ENCODE data around the gene SIGLEC7.

The SIGLEC7 gene

DNA sequence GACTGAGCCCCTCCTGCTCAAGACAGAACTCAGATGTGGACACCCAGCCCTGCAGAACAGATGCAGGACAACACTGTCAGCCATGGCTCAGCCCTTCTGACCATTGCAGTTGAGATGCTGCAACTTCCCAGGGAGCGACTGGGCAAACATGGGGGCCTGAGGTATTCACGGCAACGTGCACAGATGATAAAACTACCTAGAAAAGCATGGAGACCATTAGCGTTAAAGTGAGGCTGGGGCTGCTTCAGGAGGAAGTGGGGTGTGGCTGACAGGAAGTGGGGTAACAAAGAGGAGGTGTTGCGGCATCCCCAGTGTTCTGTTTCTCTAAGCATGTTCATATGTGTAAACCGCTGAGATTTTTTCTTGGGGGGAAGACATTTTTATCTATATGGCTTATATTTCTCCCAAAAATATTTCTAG lies 18.7 kb upstream of the SIGLEC7 start:
- no peaks in the 10 kb centered on the region for H3K27me3 ChIP-seq
- H3K27ac ChIP-seq: peak overlapping the region; percentile 98
- TF ChIP-seq, protein P1, sequence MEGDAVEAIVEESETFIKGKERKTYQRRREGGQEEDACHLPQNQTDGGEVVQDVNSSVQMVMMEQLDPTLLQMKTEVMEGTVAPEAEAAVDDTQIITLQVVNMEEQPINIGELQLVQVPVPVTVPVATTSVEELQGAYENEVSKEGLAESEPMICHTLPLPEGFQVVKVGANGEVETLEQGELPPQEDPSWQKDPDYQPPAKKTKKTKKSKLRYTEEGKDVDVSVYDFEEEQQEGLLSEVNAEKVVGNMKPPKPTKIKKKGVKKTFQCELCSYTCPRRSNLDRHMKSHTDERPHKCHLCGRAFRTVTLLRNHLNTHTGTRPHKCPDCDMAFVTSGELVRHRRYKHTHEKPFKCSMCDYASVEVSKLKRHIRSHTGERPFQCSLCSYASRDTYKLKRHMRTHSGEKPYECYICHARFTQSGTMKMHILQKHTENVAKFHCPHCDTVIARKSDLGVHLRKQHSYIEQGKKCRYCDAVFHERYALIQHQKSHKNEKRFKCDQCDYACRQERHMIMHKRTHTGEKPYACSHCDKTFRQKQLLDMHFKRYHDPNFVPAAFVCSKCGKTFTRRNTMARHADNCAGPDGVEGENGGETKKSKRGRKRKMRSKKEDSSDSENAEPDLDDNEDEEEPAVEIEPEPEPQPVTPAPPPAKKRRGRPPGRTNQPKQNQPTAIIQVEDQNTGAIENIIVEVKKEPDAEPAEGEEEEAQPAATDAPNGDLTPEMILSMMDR (IDR thresholded peaks at IDR 0.05): no peak
- H3K4me1 ChIP-seq (ENCODE audit: control insufficient read depth in 1 of 2, insufficient read depth in 1 of 2, low read depth in 1 of 2, low read length in 1 of 2): peaks cover 92 to 94% of the 10 kb centered on the region in 2 experiments
- no peaks in the 10 kb centered on the region for H3K9me3 ChIP-seq
- H3K36me3 ChIP-seq: peaks cover 22% of the 10 kb centered on the region
- peak overlapping the region; percentile 71 to 95 for H3K4me3 ChIP-seq (ENCODE audit: low read depth in 1 of 2, low read length in 1 of 2)

DNA sequence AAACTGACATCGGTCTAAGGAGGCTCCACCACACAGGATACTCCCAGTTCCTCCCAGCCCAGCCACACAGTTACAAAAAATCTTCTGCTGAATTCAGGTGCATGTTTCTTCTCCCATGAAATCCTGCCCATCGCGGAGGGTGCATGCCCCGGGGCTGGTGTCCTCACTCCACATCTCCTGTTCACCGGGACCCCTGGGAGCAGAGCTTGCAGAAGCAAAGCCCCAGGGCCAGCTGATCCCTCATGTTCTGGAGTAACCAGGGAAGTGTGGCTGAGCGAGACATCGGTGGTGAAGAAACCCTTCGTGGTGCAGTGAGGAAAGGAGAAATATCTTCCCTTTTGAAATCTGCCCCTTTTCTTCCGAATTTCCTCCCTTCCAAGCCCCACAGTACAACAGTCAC lies 18.3 kb upstream of the SIGLEC7 start:
- H3K9me3 ChIP-seq: no peaks in the 10 kb centered on the region
- peaks cover 26% of the 10 kb centered on the region for H3K36me3 ChIP-seq
- peak overlapping the region; percentile 71 to 95 for H3K4me3 ChIP-seq (ENCODE audit: low read depth in 1 of 2, low read length in 1 of 2)
- H3K27ac ChIP-seq: peak overlapping the region; percentile 98
- TF ChIP-seq, protein P1 (IDR thresholded peaks at IDR 0.05): no peak
- no peaks in the 10 kb centered on the region for H3K27me3 ChIP-seq
- H3K4me1 ChIP-seq (ENCODE audit: control insufficient read depth in 1 of 2, insufficient read depth in 1 of 2, low read depth in 1 of 2, low read length in 1 of 2): peaks cover 96 to 99% of the 10 kb centered on the region in 2 experiments

DNA sequence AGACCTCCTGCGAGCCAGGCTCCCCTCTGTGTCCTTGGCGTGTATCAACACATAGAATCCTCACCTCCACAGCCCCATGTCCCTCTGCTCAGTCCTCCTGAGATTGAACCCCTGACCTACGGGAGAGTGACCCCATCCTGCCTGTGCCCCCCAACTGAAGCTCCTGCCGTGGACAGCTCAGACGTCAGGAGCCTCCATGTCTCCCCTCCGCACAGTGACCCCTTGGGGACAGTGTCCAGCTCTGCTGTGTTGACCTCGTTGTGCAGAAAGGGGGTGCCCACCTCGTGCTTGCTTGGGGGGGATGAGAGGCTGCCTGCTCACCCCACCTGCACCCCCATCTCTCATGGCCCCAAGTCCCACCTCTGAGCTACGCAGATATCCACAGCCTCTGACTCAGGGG lies 17.9 kb upstream of the SIGLEC7 start:
- no peaks in the 10 kb centered on the region for H3K27me3 ChIP-seq
- H3K4me1 ChIP-seq (ENCODE audit: control insufficient read depth in 1 of 2, insufficient read depth in 1 of 2, low read depth in 1 of 2, low read length in 1 of 2): peaks cover 99 to 100% of the 10 kb centered on the region in 2 experiments
- peak overlapping the region; percentile 98 for H3K27ac ChIP-seq

DNA sequence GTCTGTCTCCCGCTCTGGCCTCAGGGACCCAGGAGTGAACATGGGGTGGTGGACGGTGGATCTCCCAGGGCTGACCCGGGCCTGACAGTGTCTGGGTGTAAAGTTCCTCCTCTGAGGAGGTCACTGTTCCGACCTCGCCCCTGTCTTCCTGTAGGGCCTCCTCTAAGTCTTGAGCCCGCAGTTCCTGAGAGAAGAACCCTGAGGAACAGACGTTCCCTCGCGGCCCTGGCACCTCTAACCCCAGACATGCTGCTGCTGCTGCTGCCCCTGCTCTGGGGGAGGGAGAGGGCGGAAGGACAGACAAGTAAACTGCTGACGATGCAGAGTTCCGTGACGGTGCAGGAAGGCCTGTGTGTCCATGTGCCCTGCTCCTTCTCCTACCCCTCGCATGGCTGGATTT lies 17.4 kb upstream of the SIGLEC7 start, which contains the start of gene SIGLEC9:
Gene SIGLEC9 (plus strand): TSS at position 178 of the 400 bp plus-strand sequence. CDS start 69 bp downstream, at position 247.
- Histone ChIP-seq H3K27ac (peak within 1 kb of the TSS; percentile 98), H3K27me3 (no peaks in the 10 kb centered on the region), H3K36me3 (peaks cover 35% of the 10 kb centered on the region), H3K4me3 (ENCODE audit: low read depth in 1 of 2, low read length in 1 of 2) (peak within 1 kb of the TSS; percentile 71 to 95), H3K9me3 (no peaks in the 10 kb centered on the region), H3K4me1 (ENCODE audit: control insufficient read depth in 1 of 2, insufficient read depth in 1 of 2, low read depth in 1 of 2, low read length in 1 of 2) (peaks cover 99 to 100% of the 10 kb centered on the region in 2 experiments)
- TF ChIP-seq, protein P1 (IDR thresholded peaks at IDR 0.05): no peak

More for the DNA sequence above, 17.9 kb upstream of the SIGLEC7 start:
- TF ChIP-seq, protein P1 (IDR thresholded peaks at IDR 0.05): no peak
- no peaks in the 10 kb centered on the region for H3K9me3 ChIP-seq
- peak overlapping the region; percentile 71 to 95 for H3K4me3 ChIP-seq (ENCODE audit: low read depth in 1 of 2, low read length in 1 of 2)
- peaks cover 30% of the 10 kb centered on the region for H3K36me3 ChIP-seq

DNA sequence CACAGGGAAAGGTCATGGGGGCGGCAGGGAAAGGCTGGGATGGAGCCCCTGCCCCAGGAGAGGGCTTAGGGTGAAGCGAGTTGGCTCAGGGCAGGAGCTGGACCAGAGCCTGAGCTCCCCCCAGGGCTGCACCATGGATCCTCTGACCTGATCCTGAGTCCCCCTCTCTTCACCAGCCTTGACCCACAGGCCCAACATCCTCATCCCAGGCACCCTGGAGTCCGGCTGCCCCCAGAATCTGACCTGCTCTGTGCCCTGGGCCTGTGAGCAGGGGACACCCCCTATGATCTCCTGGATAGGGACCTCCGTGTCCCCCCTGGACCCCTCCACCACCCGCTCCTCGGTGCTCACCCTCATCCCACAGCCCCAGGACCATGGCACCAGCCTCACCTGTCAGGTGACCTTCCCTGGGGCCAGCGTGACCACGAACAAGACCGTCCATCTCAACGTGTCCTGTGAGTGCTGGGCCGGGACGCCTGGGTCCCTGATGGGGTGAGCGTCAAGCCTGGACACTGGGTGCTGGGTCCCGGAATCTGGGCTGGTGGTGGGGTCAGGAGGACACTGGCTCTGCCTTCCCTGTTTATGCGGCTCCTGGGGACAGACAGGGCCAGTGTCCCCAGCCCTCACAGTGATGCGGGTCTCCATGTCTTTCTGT lies 16.6 kb upstream of the SIGLEC7 start:
- Histone ChIP-seq H3K27me3 (no peaks in the 10 kb centered on the region), H3K9me3 (no peaks in the 10 kb centered on the region), H3K27ac (peak overlapping the region; percentile 98), H3K36me3 (peaks cover 43% of the 10 kb centered on the region), H3K4me3 (ENCODE audit: low read depth in 1 of 2, low read length in 1 of 2) (peak overlapping the region; percentile 71 to 95), H3K4me1 (ENCODE audit: control insufficient read depth in 1 of 2, insufficient read depth in 1 of 2, low read depth in 1 of 2, low read length in 1 of 2) (peaks cover 99 to 100% of the 10 kb centered on the region in 2 experiments)
- TF ChIP-seq, protein P1 (IDR thresholded peaks at IDR 0.05): no peak

Measured in neutrophil (primary cell).